Effector memory CD8-positive, alpha-beta T cell (primary cell): ENCODE data around the gene ANKRD40.
A peak's percentile ranks its signal among the peaks of the same experiment; 100 is the strongest.
"Not testable (repeated sequence)": the region's sequence is repeated elsewhere in the genome, so short reads cannot be mapped to it uniquely, and the experiment has no call there.

Experiments used
- ATAC-seq: fragments of 150-1000 bp; cut with Tn5 transposase; replicated peaks from 2 replicates; pipeline ENCODE4 v1.10.0; 2021; ENCODE audit warnings: mild to moderate bottlenecking, moderate library complexity
- DNase-seq, 3 experiments: peaks; one replicate each; pipeline ENCODE4 v3.0.0; 2021
- H3K27ac Mint-ChIP-seq, 2 donors: one replicate each; pipeline ENCODE4 v1.8.0; 2022; ENCODE audit warnings: mild to moderate bottlenecking in 2 of 2, mixed read lengths in 2 of 2, moderate library complexity in 2 of 2
- H3K27me3 Mint-ChIP-seq, 2 donors: one replicate each; pipeline ENCODE4 v1.8.0; 2022; ENCODE audit warnings: mixed read lengths in 2 of 2
- H3K36me3 Mint-ChIP-seq: one replicate; pipeline ENCODE4 v1.8.0; 2022; ENCODE audit warnings: mild to moderate bottlenecking, moderate library complexity, mixed read lengths; ENCODE audit not compliant: insufficient read depth
- H3K4me1 Mint-ChIP-seq, 2 donors: one replicate each; pipeline ENCODE4 v1.8.0; 2022; ENCODE audit warnings: low read depth in 2 of 2, mixed read lengths in 2 of 2
- H3K4me3 Mint-ChIP-seq, 2 donors: one replicate each; pipeline ENCODE4 v1.8.0; 2022; ENCODE audit warnings: mild to moderate bottlenecking in 2 of 2, mixed read lengths in 2 of 2, moderate library complexity in 2 of 2
- H3K9me3 Mint-ChIP-seq, 2 donors: one replicate each; pipeline ENCODE4 v1.8.0; 2022; ENCODE audit warnings: mixed read lengths in 2 of 2

The ANKRD40 gene

DNA sequence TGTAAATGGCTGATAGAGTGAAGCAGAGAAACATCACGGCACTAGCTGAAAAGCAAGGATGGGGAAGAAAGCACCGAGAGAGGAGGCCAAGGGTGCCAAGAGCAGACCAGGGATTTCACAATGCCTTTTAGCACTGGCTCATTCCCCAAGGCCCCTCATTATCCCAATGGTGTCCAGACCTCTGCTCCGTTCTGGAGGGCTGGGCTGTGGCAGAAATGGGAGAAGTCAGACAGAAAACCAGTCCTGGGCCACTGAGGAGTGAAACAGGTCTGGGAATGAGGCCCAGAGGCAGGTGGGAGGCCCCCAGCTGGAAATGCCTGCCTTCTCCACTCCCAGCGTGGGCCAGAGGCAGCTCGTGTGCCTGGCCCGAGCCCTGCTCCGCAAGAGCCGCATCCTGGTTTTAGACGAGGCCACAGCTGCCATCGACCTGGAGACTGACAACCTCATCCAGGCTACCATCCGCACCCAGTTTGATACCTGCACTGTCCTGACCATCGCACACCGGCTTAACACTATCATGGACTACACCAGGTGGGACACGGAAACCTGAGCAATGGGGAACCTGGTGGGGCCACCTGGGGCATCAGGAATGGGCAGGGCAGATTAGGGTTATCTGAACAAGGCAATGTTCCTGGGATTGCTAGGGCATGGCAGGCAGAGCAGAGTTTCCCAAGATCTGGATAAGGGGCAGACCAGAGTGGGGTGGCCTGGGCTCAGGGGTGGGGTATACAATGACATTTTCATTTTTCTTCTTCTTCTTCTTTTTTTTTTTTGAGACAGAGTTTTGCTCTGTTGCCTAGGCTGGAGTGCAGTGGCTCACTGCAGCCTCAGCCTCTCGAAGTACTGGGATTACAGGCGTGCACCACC is 20.3 kb downstream of the ANKRD40 start:
- Mint-ChIP-seq H3K4me1 (no peaks in the 10 kb centered on the region), H3K27ac (no peak overlapping the region), H3K4me3 (no peak overlapping the region), H3K9me3 (no peaks in the 10 kb centered on the region), H3K36me3 (no peaks in the 10 kb centered on the region), H3K27me3 (peaks cover 9 to 14% of the 10 kb centered on the region in 2 donors)
- DNase-seq (no peak), ATAC-seq (no peak)

DNA sequence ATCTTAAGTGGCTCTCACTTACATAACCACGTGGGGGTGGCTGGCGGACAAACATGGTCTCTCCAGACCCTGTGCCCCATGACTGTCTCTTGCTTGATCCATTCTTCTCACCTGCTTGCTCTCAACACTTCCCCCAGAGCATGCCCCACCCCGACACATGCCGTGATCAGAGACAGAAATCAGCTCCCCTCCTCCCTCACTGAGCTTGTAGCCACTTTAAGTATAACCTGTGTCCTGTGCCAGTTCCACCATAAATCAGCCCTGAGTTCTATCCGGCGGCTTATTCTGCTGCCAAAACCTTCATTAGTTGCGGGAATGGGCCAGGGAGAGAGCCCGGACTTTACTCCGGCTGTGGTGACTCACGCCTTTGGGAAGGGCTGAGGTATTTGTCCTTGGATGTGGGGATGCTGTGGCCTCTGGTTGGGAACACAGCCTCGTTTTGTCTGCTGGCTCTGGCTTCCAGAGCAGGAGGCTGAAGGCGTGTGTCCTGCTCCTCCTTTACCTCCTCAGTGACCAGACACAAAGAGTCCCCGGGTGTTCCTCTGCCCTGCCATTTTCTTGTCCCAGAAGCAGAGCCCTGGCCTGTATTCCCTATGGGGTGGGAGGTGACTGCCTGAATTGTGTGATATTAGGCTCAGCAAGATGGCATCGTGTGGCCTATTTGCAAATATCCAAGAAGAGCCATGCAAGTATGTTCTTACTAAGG is 21.1 kb downstream of the ANKRD40 start:
- no peaks in the 10 kb centered on the region for H3K4me1 Mint-ChIP-seq
- H3K36me3 Mint-ChIP-seq = no peaks in the 10 kb centered on the region
- peaks cover 17 to 22% of the 10 kb centered on the region in 2 donors for H3K27me3 Mint-ChIP-seq
- ATAC-seq = no peak
- DNase-seq = no peak
- no peak overlapping the region for H3K27ac Mint-ChIP-seq
- H3K4me3 Mint-ChIP-seq = no peak overlapping the region
- H3K9me3 Mint-ChIP-seq = no peaks in the 10 kb centered on the region

DNA sequence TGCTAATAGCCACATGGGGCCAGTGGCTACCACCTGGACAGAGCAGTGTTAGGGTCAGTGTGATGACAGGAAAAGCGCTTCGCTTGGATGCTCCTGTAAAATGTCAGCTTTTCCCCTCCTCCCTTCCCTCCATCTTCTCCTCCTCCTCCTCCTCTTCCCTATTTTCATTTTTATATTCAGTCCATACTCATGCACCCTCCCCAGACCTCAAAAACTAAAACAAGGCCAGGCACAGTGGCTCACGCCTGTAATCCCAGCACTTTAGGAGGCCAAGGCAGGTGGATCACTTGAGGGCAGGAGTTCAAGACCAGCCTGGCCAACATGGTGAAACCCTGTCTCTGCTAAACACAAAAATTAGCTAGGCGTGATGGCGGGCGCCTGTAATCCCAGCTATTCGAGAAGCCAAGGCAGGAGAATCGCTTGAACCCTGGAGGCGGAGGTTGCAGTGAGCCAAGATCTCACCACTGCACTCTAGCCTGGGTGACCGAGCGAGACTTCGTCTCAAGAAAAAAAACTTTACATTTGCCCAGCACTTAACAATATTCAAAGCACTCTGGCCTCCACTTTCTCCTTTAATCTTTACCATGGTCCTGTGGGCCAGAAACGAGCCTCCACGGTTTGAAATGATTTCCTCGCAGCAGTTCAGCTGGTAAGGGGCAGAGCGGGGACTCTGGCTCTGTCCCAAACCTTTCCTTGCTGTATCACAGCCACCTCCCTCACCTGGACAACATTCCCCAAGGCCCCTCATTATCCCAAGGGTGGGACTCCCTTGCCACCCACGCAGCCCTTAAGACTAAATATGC is 21.8 kb downstream of the ANKRD40 start:
- H3K27ac Mint-ChIP-seq = no peak overlapping the region

DNA sequence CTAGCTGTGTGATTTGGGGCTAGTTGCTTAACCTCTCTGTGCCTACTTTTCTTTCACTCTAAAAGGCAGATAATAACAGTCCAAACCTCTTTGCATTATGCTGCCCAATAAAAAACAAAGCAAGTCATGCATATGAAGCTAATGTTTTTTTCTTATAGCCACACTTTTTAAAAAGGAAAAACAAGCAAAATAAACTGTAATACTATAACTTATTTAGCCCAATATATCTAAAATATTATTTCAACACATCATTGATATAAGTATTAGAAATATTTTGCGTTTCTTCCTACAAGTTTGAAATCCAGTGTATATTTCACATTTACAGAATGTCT is 22.4 kb downstream of the ANKRD40 start:
- no peak overlapping the region for H3K4me3 Mint-ChIP-seq
- no peaks in the 10 kb centered on the region for H3K36me3 Mint-ChIP-seq
- peaks cover 5% of the 10 kb centered on the region in 2 donors for H3K4me1 Mint-ChIP-seq
- no peak overlapping the region for H3K27ac Mint-ChIP-seq
- ATAC-seq = no peak
- peaks cover 31 to 36% of the 10 kb centered on the region in 2 donors for H3K27me3 Mint-ChIP-seq
- no peaks in the 10 kb centered on the region for H3K9me3 Mint-ChIP-seq
- DNase-seq = no peak

More for the DNA sequence above, 21.8 kb downstream of the ANKRD40 start:
- Mint-ChIP-seq H3K9me3 (no peaks in the 10 kb centered on the region), H3K27me3 (peaks cover 25 to 30% of the 10 kb centered on the region in 2 donors), H3K36me3 (no peaks in the 10 kb centered on the region), H3K4me3 (no peak overlapping the region), H3K4me1 (peaks cover 5% of the 10 kb centered on the region in 2 donors)
- ATAC-seq (no peak), DNase-seq (no peak)

- H3K9me3 Mint-ChIP-seq = no peaks in the 10 kb centered on the region
- peak overlapping the region in 1 of 2 donors; percentile 54 for H3K27ac Mint-ChIP-seq
- H3K27me3 Mint-ChIP-seq = peaks cover 36 to 41% of the 10 kb centered on the region in 2 donors
- H3K4me3 Mint-ChIP-seq = no peak overlapping the region
- DNase-seq (no peak), ATAC-seq (no peak)
- peaks cover 5% of the 10 kb centered on the region in 2 donors for H3K4me1 Mint-ChIP-seq
- no peaks in the 10 kb centered on the region for H3K36me3 Mint-ChIP-seq
Measured at GRCh38 chr17:50684612-50685333, 22.9 kb downstream of the ANKRD40 start.

- no peak for DNase-seq
- peaks cover 41 to 46% of the 10 kb centered on the region in 2 donors for H3K27me3 Mint-ChIP-seq
- H3K36me3 Mint-ChIP-seq = no peaks in the 10 kb centered on the region
- peak overlapping the region in 1 of 2 donors; percentile 54 for H3K27ac Mint-ChIP-seq
- no peak for ATAC-seq
- no peak overlapping the region for H3K4me3 Mint-ChIP-seq
- peaks cover 5% of the 10 kb centered on the region in 2 donors for H3K4me1 Mint-ChIP-seq
- H3K9me3 Mint-ChIP-seq = no peaks in the 10 kb centered on the region
Measured at GRCh38 chr17:50684288-50684611, 23.5 kb downstream of the ANKRD40 start.

DNA sequence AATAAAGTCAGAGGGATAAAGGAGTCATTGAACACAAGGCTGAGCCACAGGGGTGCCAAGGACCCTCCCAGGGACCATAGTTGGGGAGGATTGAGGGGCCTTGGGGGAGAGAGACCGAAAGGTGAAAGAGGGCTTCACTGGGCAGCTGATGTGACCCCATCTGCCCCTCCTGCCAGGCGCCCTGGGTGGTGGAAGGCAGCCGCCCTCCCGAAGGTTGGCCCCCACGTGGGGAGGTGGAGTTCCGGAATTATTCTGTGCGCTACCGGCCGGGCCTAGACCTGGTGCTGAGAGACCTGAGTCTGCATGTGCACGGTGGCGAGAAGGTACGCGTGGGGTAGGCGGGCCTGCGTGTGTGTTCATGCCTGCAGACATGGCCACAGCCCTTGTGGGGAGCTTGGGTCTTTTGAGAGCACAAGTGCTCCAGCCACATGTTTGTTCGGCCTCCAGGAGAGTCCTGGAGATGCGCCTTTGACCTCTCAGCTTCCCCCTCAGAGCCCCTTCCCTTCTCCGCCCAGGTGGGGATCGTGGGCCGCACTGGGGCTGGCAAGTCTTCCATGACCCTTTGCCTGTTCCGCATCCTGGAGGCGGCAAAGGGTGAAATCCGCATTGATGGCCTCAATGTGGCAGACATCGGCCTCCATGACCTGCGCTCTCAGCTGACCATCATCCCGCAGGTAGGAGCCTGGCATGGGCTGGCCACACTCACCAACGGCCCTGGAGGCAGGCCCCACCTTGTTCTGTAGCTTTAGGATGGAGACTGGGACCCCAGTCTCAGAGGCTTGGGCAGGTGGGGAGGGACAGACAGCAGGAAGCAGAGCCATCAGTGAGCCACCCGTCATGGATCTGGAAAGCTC is 24.1 kb downstream of the ANKRD40 start:
- H3K4me3 Mint-ChIP-seq = no peak overlapping the region
- peaks cover 5% of the 10 kb centered on the region in 2 donors for H3K4me1 Mint-ChIP-seq
- H3K27me3 Mint-ChIP-seq = peaks cover 42 to 49% of the 10 kb centered on the region in 2 donors
- peak overlapping the region in 1 of 2 donors; percentile 54 for H3K27ac Mint-ChIP-seq
- H3K36me3 Mint-ChIP-seq = no peaks in the 10 kb centered on the region
- DNase-seq (no peak), ATAC-seq (no peak)
- H3K9me3 Mint-ChIP-seq = no peaks in the 10 kb centered on the region

DNA sequence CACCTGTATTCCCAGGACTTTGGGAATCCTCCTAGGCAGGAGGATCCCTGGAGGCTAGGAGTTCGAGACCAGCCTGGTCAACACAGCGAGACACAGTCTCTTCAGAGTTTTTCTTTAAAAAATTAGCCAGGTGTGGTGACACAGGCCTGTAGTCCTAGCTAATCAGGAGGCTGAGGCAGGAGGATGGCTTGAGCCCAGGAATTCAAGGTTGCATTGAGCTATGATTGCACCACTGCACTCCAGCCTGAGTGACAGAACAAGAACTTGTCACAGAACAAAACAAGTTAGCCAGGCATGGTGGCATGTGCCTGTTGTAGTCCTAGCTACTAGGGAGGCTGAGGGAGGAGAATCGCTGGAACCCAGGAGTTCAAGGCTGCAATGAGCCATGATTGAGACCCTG is 24.8 kb downstream of the ANKRD40 start:
- H3K4me1 Mint-ChIP-seq = peaks cover 5% of the 10 kb centered on the region in 2 donors
- peaks cover 47 to 55% of the 10 kb centered on the region in 2 donors for H3K27me3 Mint-ChIP-seq
- no peaks in the 10 kb centered on the region for H3K9me3 Mint-ChIP-seq
- no peak for ATAC-seq
- H3K27ac Mint-ChIP-seq = no peak overlapping the region
- no peak for DNase-seq
- no peaks in the 10 kb centered on the region for H3K36me3 Mint-ChIP-seq
- no peak overlapping the region for H3K4me3 Mint-ChIP-seq

GRCh38 chr17:50682441-50682840 is 25.3 kb downstream of the ANKRD40 start:
- H3K9me3 Mint-ChIP-seq = no peaks in the 10 kb centered on the region
- DNase-seq (no peak), ATAC-seq (no peak)
- H3K4me3 Mint-ChIP-seq = no peak overlapping the region
- peaks cover 50 to 60% of the 10 kb centered on the region in 2 donors for H3K27me3 Mint-ChIP-seq
- no peaks in the 10 kb centered on the region for H3K36me3 Mint-ChIP-seq
- peaks cover 5% of the 10 kb centered on the region in 2 donors for H3K4me1 Mint-ChIP-seq
- H3K27ac Mint-ChIP-seq = no peak overlapping the region

DNA sequence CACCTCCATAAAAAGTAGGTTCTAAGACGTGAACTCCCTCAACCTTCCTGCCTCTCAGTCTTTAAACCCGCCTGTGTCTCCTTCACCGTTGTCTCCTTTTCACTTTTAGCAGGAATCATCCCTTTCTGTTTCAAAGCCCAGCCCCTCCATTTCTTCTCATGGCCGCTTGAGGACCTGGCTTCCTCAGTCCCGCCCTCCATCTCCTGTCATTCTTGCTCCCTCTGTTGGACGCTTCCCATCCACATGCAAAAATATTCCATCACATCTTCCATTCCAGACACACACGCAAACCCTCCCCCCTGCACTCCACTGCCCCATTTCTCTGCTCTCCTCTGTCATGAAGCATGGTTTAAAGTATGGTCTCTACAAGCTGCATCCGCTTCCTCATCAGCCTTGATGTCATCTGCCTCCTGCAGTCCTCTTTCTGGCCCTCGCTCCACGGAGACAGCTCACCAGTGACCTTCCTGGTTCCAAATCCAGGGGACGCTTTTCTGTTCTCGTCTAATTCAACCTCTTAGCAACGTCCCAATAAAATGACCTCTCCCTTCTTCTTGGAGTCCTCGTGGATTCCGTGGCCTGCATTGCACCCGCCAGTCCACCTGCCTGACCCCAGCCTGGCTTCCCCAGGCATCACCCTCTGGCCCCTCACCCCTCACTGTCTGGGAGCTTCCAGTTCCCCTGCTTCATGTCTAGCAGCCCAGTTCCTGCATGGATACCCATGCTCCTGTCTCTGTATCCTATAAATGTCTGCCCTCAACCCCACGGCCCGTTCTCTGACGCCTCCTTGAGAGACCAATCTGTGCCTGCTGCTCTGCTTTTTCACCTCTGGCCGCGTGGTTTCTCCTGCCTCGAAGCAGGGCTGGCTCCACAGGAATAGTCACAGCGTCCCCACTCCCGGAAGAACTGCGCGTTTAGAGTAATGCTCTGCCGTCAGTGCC is 26.2 kb downstream of the ANKRD40 start:
- Mint-ChIP-seq H3K36me3 (no peaks in the 10 kb centered on the region), H3K4me3 (no peak overlapping the region), H3K27ac (no peak overlapping the region), H3K9me3 (no peaks in the 10 kb centered on the region), H3K4me1 (peaks cover 5% of the 10 kb centered on the region in 2 donors), H3K27me3 (peaks cover 47 to 63% of the 10 kb centered on the region in 2 donors)
- DNase-seq (no peak), ATAC-seq (no peak)

- H3K9me3 Mint-ChIP-seq, ATAC-seq, H3K4me3 Mint-ChIP-seq: not testable (repeated sequence)
Measured at GRCh38 chr17:50680543-50681262, 27.0 kb downstream of the ANKRD40 start.

More at GRCh38 chr17:50680543-50681262, 27.0 kb downstream of the ANKRD40 start:
- H3K4me1 Mint-ChIP-seq, DNase-seq, H3K27ac Mint-ChIP-seq, H3K36me3 Mint-ChIP-seq: not testable (repeated sequence)
- peaks cover 48 to 69% of the 10 kb centered on the region in 2 donors for H3K27me3 Mint-ChIP-seq
